Astrocyte (in vitro differentiated cells and primary cell): Measurements from ENCODE around the gene TM7SF2. TPM values are rescaled to one million over a fixed set of nuclear protein-coding genes. Genes with fewer than 3 reads are reported as not detected.

ENCODE experiments used
- DNase-seq: peaks from one replicate; pipeline ENCODE4 v3.0.0-alpha.2; 2010; ENCODE audit warnings: low read depth
- FAIRE-seq: peaks from 2 replicates; lab custom pipeline; 2011; peaks lifted over from hg19 to GRCh38; lab: Jason Lieb, UNC
- H2AFZ ChIP-seq: 2 replicates; pipeline ENCODE4 v1.6.0; 2012; ENCODE audit warnings: low read depth, low read length, inconsistent platforms
- H3K27ac ChIP-seq: 2 replicates; pipeline ENCODE4 v1.5.1; 2011; ENCODE audit warnings: low read depth, low read length, inconsistent platforms
- H3K27me3 ChIP-seq: 2 replicates; pipeline ENCODE4 v1.6.0; 2011; ENCODE audit warnings: low read length, inconsistent platforms; ENCODE audit not compliant: insufficient read depth
- H3K36me3 ChIP-seq: 2 replicates; pipeline ENCODE4 v1.5.1; 2011; ENCODE audit warnings: low read length, inconsistent platforms; ENCODE audit not compliant: insufficient read depth
- H3K4me1 ChIP-seq: 2 replicates; pipeline ENCODE4 v1.5.1; 2011; ENCODE audit warnings: low read length, inconsistent platforms; ENCODE audit not compliant: insufficient read depth
- H3K4me2 ChIP-seq: 2 replicates; pipeline ENCODE4 v1.6.0; 2012; ENCODE audit warnings: low read length, inconsistent platforms
- H3K4me3 ChIP-seq: 2 replicates; pipeline ENCODE4 v1.5.1; 2011; ENCODE audit warnings: low read depth, mild to moderate bottlenecking, low read length, inconsistent platforms; ENCODE audit not compliant: insufficient read depth
- H3K79me2 ChIP-seq: 2 replicates; pipeline ENCODE4 v1.6.0; 2012; ENCODE audit warnings: mild to moderate bottlenecking, low read length, inconsistent platforms; ENCODE audit not compliant: insufficient read depth
- H3K9ac ChIP-seq: 2 replicates; pipeline ENCODE4 v1.6.0; 2012; ENCODE audit warnings: mild to moderate bottlenecking, low read length, inconsistent platforms
- H3K9me3 ChIP-seq: 2 replicates; pipeline ENCODE4 v1.5.1; 2012; ENCODE audit warnings: low read depth, mild to moderate bottlenecking, low read length, inconsistent platforms; ENCODE audit not compliant: insufficient read depth
- H4K20me1 ChIP-seq: 2 replicates; pipeline ENCODE4 v1.6.0; 2012; ENCODE audit warnings: low read length, inconsistent platforms; ENCODE audit not compliant: insufficient read depth
- H3K27ac Mint-ChIP-seq: one replicate; pipeline ENCODE4 v1.8.0; 2021; ENCODE audit warnings: mild to moderate bottlenecking, mixed read lengths; ENCODE audit not compliant: unreplicated experiment
- H3K27me3 Mint-ChIP-seq: one replicate; pipeline ENCODE4 v1.8.0; 2021; ENCODE audit warnings: low read depth, mixed read lengths; ENCODE audit not compliant: unreplicated experiment
- H3K36me3 Mint-ChIP-seq: one replicate; pipeline ENCODE4 v1.8.0; 2021; ENCODE audit warnings: low read depth, mixed read lengths; ENCODE audit not compliant: unreplicated experiment
- H3K4me1 Mint-ChIP-seq: one replicate; pipeline ENCODE4 v1.8.0; 2021; ENCODE audit warnings: low read depth, mixed read lengths; ENCODE audit not compliant: unreplicated experiment
- H3K4me3 Mint-ChIP-seq: one replicate; pipeline ENCODE4 v1.8.0; 2021; ENCODE audit warnings: mild to moderate bottlenecking, moderate library complexity, mixed read lengths; ENCODE audit not compliant: unreplicated experiment
- H3K9me3 Mint-ChIP-seq: one replicate; pipeline ENCODE4 v1.8.0; 2021; ENCODE audit warnings: mild to moderate bottlenecking, mixed read lengths; ENCODE audit not compliant: unreplicated experiment
- EZH2 ChIP-seq: IDR thresholded peaks from 2 replicates; pipeline ENCODE4 v1.6.1; 2012; ENCODE audit warnings: mild to moderate bottlenecking, low read length, inconsistent platforms; ENCODE audit not compliant: insufficient read depth
- total RNA-seq: library from RNA; stranded (reverse); gene quantifications from 2 replicates; pipeline ENCODE4 v1.2.1, GENCODE V29; 2021
- TF ChIP-seq, protein P1 (sequence below): IDR thresholded peaks from 2 replicates; pipeline ENCODE4 v1.5.1; 2011; ENCODE audit warnings: low read depth, mild to moderate bottlenecking, inconsistent platforms, low read length, moderate library complexity; ENCODE audit not compliant: insufficient read depth

Gene TM7SF2
- total RNA-seq, 1 donor from 2014 or later: 23.9 TPM

DNA sequence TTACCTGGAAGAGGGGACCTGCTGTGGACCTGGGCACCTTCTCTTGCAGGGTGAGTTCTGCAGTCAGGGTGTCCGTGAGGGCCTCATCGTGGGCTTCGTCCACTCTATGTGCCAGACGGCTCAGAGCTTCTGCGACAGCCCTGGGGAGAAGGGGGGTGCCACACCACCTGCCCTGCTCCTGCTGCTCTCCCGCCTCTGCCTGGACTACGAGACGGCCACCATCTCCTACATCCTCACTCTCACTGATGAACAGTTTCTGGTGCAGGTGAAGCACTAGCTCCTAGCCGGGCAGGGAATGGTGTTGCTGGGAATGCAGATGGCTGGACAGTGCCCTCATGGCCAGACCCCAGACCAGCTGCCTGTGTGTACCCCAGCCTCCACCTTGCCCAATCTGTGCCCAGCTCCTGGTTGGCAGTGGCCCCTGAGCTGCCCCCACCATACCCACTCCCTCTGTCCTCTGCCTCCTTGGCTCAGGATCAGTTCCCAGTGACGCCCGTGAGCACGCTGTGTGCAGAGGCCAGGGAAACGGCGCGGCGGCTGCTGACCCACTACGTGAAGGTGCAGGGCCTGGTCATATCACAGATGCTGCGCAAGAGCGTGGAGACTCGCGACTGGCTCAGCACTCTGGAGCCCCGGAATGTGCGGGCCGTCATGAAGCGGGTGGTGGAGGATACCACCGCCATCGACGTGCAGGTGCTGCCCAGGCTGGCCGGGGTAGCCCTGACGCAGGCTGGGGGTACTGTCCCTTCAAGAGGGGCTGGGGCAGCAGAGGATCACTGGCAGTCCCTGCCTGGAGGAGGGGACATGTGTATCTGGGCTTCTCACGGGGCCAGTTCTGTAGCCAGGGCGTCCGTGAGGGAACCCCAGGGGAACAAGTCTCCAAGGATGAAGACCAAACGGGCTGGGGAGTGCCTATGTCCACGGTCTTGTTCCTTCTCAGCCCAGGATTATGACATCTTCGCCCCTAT lies 2.2 kb upstream of the TM7SF2 start:
- Histone ChIP-seq H3K27me3 (no peaks in the 10 kb centered on the region), H3K36me3 (no peaks in the 10 kb centered on the region), H3K4me1 (peaks cover 21% of the 10 kb centered on the region), H2AFZ (no peak overlapping the region), H3K4me3 (no peak overlapping the region), H3K9me3 (no peaks in the 10 kb centered on the region), H4K20me1 (peaks cover 38% of the 10 kb centered on the region), H3K4me2 (no peak overlapping the region), H3K27ac (no peak overlapping the region), H3K79me2 (peaks cover 15% of the 10 kb centered on the region), H3K9ac (no peak overlapping the region)
- Mint-ChIP-seq H3K9me3 (no peaks in the 10 kb centered on the region), H3K27ac (no peak overlapping the region), H3K27me3 (no peaks in the 10 kb centered on the region), H3K4me1 (peaks cover 4% of the 10 kb centered on the region), H3K36me3 (peaks cover 8% of the 10 kb centered on the region), H3K4me3 (no peak overlapping the region)
- FAIRE-seq: no peak
- TF ChIP-seq, protein P1, sequence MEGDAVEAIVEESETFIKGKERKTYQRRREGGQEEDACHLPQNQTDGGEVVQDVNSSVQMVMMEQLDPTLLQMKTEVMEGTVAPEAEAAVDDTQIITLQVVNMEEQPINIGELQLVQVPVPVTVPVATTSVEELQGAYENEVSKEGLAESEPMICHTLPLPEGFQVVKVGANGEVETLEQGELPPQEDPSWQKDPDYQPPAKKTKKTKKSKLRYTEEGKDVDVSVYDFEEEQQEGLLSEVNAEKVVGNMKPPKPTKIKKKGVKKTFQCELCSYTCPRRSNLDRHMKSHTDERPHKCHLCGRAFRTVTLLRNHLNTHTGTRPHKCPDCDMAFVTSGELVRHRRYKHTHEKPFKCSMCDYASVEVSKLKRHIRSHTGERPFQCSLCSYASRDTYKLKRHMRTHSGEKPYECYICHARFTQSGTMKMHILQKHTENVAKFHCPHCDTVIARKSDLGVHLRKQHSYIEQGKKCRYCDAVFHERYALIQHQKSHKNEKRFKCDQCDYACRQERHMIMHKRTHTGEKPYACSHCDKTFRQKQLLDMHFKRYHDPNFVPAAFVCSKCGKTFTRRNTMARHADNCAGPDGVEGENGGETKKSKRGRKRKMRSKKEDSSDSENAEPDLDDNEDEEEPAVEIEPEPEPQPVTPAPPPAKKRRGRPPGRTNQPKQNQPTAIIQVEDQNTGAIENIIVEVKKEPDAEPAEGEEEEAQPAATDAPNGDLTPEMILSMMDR: no peak
- TF ChIP-seq EZH2: no peak
- DNase-seq: no peak

DNA sequence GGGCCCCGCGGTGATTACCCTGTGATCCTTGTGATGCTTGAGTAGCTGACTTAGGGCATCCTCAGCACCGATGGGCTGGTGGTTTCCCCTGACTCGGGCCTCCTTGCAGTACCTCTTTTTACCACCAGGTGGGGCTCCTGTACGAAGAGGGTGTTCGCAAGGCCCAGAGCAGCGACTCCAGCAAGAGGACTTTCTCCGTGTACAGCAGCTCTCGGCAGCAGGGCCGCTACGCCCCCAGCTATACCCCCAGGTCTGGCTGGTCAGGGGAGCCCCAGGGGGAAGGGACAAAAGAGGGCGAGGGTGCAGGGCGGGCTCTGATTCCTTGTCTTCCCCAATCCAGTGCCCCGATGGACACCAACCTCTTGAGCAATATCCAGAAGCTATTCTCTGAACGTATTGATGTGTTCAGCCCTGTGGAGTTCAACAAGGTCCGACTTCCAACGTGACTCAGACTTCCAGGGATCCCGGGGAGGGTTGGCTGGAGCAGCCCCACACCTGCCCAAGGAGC lies 1.3 kb upstream of the TM7SF2 start:
- H3K4me1 ChIP-seq: peaks cover 21% of the 10 kb centered on the region
- H3K79me2 ChIP-seq: peaks cover 15% of the 10 kb centered on the region
- H3K4me1 Mint-ChIP-seq: peaks cover 4% of the 10 kb centered on the region
- no peak overlapping the region for H2AFZ ChIP-seq
- DNase-seq (peak; percentile 44), FAIRE-seq (peak; percentile 13)
- H3K4me2 ChIP-seq: no peak overlapping the region
- no peaks in the 10 kb centered on the region for H3K36me3 ChIP-seq
- no peak overlapping the region for H3K9ac ChIP-seq
- H3K4me3 ChIP-seq: no peak overlapping the region
- H3K27me3 ChIP-seq: no peaks in the 10 kb centered on the region
- H4K20me1 ChIP-seq: peaks cover 33% of the 10 kb centered on the region
- H3K27me3 Mint-ChIP-seq: no peaks in the 10 kb centered on the region
- no peak for TF ChIP-seq EZH2
- TF ChIP-seq, protein P1: peak; percentile 90
- H3K36me3 Mint-ChIP-seq: peaks cover 10% of the 10 kb centered on the region
- H3K4me3 Mint-ChIP-seq: peak overlapping the region; percentile 70
- no peak overlapping the region for H3K27ac ChIP-seq
- no peaks in the 10 kb centered on the region for H3K9me3 Mint-ChIP-seq
- H3K9me3 ChIP-seq: no peaks in the 10 kb centered on the region
- H3K27ac Mint-ChIP-seq: peak overlapping the region; percentile 34
